Fibroblast of the conjunctiva (primary cell): ENCODE measurements around the gene BPIFB6.

ENCODE experiments used
- DNase-seq: peaks from one replicate; pipeline ENCODE4 v3.0.0-alpha.2; 2010; ENCODE audit warnings: low read depth

BPIFB6 gene

DNA sequence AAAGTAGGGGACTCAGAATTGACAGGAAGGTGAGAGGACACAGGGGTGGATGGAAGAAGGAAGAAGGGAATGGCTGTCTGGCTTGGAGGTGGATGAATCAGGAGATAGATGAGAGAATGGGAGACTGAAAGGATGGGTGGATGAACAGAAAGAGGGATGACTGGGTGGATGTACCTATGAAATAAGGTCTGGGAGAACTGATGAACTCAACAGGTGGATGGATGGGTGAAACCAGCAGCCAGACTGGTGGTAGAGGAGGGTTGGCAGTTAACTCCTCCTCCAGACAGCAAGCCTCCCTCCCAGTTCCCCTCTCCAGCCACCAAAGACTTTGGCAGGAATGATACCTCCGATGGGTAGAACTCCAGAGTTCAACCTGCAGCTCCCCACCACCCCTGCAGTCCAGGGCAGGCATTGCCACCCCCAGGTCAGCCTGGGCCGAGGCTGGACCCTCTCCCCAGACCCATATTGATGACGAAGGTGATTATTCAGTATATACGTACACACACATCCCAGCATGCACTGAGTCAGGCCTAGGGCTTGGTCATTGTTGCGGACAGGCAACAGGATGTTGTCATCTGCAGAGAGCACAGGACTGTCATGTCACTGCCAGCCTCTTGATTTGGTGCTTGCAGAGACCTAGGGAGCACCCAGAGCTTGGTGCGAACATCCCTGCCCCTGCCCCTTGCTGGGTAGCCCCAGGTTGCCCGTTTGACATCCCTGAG lies 29.2 kb upstream of the BPIFB6 start:
- no peak for DNase-seq

- DNase-seq, result no peak
Measured at GRCh38 chr20:33004141-33004751, 27.2 kb upstream of the BPIFB6 start, which contains the start of gene SUN5. SUN5 (minus strand) TSS chr20:33004433; CDS start chr20:33004340, 93 bp downstream.

DNA sequence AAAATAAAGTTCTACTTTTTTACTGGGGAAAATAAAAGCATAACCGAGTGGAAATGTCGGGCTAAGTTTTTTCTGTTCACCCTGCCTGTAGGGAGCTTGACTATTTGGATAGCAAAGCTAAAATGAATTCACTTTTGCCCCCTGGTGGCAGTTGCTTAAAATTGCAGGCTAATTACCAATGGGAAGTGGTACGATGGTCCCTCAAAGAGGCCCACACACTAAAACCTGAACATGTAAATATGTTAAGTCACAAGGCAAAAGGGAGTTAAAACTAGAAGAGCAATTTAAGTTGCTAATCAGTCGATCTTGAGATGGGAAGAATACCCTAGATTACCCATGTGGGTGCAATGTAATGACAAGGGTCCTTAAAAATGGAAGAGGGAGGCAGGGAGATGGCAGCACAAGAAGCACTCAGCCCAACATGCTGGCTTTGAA lies 26.3 kb upstream of the BPIFB6 start:
- DNase-seq, result no peak

DNA sequence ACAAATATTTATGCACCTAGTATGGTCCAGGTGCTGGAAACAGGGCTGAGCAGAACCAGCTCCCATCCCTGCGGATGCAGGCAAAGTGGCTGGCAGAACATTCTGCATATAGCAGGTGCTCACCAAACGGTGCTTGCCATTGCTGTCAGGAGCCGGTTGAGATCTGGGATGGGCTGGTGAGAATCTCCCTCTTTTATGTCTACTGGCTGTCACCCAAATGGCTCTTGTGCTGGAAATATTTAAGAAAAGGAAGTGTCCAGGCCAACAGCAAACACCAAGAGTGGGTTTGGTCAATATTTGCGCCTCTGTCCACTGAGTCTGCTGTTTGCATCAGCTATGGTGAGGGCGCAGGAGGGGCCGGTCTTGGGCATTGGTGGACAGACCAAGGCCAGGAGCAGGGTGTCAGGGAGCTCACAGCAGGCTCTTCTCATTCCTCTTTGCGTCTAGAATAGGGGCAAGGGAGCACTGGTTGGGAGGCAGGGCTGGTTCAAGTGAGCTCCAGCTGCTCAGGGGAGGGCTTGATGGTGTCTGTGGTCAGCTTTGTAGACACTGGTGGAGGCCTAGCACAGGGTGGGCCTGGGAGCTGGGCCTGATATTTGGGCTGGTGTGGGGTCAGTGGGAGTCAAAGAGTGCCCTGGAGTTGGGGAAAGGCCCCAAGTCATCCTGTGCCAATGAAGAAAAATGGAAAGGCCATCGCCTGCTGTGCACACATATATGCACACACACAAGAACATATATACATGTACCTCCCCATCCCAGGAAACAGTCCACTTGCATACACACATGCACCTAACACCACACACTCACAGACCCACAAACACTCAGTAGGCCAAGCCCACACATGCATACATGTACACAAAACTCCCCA lies 25.3 kb upstream of the BPIFB6 start:
- DNase-seq, result no peak

- no peak for DNase-seq
Measured at GRCh38 chr20:33006776-33007375, 24.6 kb upstream of the BPIFB6 start.

DNA sequence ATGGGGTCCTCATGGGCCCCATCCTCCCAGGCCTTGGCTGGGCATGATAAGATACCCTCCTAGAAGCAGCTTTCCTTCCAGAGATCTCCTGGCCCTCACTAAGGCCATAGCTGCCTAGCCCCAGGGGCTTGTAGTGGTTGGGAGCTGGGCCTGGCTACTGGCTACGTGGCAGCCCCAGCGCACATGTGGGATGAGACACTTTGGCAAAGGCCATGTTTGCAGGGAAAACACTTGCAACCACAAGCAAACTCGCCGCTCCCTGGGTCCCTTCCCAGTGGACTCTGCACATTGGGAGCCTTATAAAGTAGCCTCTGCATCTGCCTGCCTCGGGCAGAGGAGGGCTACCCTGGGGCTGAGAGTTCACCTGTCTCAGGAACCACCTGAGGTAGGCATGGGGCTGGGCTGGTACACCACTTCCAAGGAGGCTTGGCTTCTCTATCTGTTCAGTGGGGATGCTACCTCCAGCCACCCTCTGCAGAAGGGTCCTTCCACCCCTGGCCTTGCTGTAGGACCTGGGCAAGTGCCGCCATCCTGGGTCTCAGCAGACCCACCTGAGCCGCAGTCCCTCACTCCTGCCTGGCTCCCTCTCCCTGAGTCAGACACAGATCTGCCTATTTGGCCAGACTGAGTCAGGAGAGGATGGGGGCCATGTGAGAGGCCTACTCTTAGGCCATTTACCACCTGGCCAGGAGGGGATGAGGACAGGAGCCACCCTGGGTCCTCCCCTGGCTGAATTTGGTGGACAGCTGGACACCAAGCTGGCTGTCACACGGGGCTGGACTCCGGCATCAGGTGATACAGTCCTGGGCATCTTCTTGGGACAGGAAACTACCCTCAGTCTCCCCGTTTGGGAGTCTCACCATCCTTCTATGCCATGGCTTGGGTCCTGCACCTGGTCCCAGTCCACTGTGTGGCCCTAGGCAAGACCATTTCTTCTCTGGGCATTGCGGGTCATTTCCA lies 23.8 kb upstream of the BPIFB6 start, which contains the start of gene BPIFB2:
TSS of gene BPIFB2 (plus strand) at position 329 of the 960 bp plus-strand sequence. CDS start 871 bp downstream, outside the sequence.
- DNase-seq, result no peak

- no peak for DNase-seq
Measured at GRCh38 chr20:33008336-33009213, 22.9 kb upstream of the BPIFB6 start.

DNA sequence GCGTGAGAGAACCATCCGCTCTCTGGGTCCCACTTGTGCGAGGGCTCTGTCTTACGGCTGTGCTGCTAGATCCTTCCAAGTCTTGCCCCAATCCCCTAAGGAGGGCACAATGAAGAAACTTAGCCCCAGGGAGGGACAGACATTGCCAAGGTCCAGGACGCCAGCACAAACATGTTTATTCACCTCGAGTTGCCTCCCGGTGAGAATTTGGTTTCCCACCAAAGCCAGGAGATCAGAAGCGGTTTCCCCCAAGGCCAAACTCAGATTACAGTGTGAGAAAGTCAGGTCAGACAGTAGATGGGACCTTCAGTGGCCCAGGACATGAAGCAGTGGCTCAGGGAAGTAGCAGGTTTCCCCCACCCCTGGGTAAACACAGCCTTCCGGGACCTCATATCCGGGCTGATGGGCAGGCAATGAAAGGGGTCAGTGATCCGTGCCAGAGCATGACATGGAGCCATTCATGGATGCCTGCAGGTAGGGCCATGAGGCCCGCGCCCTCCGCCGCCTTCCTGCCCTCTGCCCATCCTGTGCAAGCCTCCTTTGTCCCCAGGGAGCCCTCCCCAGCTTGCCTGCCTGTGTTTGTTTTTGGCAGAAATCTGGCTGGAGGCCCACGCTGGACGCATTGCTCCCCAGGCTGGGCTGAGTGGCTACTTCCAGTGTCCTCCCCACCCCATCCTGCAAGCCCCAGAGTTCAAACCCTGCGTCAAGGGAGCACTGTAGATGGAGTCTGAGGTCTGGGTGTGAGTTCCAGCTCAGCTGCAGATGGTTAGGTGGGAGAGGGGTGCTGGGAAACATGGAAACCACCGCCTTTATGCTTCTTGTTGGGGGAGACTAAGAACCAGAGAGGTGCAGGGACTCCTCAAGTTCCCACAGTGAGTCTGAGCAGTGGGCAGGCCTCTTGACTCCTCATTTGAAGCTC lies 22.0 kb upstream of the BPIFB6 start:
- DNase-seq, result no peak

DNA sequence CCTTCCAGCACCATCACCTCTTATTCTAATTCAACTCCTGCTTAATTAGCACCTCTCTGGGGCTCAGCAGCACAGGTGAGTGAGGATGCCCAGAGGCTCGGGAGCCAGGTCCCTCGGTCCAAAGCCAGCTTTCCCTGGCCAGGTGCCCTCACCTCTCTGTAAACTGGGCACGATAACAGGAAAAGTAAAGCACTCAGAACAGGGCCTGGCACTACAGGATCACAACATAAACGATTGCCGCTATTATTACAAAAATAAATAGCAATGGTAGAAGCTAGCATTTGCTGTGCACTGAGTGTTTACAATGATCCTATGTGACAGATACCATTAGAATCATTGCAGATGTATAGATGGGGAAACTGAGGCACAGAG lies 21.3 kb upstream of the BPIFB6 start:
- DNase-seq, result no peak

GRCh38 chr20:33010674-33011449 lies 20.6 kb upstream of the BPIFB6 start:
- DNase-seq, result no peak

- DNase-seq, result no peak
Measured at GRCh38 chr20:33012327-33013189, 18.9 kb upstream of the BPIFB6 start.

DNA sequence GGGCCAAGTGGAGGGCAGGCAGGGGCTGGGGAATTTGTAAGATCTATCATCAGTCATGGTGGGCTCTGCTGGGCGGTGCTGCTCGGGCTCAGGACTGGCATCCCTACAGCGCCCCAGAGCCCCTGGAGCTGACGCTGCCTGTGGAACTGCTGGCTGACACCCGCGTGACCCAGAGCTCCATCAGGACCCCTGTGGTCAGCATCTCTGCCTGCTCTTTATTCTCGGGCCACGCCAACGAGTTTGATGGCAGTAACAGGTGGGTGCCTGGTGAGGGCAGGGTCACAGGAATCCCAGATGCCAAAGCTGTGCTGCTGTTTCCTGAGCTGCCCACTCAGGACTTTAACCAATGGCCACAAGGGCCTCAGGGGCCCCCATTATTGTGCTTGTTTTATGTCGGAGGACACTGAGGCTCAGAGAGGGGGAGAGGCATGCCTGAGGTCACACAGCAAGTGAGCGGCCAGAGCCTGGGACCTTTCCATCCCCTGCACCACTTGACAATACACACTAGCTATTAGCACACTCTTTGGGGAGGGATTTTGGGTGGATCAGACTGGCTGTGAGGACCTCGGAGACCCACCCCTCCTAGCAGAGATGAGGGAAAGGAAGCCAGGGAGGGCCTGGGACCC lies 17.6 kb upstream of the BPIFB6 start:
- no peak for DNase-seq

GRCh38 chr20:33014336-33015113 lies 16.9 kb upstream of the BPIFB6 start:
- DNase-seq, result no peak

DNA sequence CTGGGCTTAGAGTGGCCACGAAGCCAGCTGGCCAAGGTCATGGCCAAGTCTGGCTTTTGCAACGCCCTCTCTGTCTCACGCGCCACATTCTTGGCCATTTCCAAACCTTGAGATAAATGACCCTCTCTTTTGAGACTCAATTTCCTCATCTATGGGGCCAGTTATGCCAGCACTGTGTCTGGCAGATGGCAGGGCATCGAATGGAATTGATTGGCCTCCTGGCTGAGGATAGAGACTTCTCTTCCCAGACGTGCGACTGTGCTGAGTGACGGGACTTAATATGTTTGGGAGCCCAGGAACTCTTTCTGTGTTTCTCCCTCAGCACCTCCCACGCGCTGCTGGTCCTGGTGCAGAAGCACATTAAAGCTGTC lies 16.3 kb upstream of the BPIFB6 start:
- DNase-seq, result no peak

DNA sequence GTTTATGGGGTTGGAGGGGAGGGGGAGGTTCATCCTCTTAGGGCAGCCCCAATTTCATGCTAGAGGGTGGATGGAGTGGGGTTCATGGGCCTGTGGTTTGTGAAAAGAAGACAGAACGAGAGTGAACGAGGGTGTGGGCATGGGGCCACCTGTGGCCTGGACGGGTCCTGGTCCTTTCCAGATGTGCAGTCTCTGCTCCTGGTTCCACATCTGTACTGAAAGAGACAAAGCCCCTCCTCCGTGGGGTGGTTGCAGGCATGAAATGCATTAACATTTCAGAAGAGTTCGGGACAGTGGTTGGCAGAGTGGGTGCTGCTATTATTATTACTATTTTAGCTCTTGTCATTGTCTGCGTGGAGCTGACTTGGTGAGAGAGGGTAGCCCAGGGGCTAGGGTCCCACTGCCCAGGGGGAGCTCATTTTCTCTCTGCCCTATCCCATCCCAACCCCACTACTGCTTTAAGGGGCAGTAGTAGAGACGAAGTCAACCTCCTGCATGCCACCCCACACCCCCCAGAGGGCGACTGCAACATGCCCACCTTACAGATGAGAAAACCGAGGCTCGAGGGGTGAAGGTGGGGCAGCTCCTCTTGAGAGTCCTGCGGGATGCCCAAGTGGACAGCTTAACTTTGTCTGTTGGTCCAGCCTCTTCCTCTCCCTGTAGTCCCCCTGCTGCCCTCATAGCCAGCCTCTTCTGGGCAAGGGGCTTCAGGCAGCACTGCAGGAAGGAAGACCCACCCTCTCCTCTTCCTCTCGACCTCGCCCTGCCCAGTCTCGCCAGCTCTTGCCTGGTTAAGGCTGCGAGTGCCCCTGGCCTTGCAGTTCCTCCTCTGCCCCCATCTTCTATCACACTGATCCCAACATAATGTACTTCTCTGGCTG lies 15.5 kb upstream of the BPIFB6 start:
- DNase-seq, result no peak
